ENCODE results near the gene MEPCE.

Gene MEPCE

GRCh38 chr7:100435401-100436304 lies 6.0 kb downstream of the MEPCE start (continued):
- TF ChIP-seq ZNF843 (tag by site-specific recombination; IDR thresholded peaks at IDR 0.05) (no peak; the same call in 1 of the 2 replicates), ZNF513 (tag by site-specific recombination; IDR thresholded peaks at IDR 0.05) (no peak), ZNF501 (tag by site-specific recombination; IDR thresholded peaks at IDR 0.05) (peak; percentile 63), ZNF560 (tag by site-specific recombination; IDR thresholded peaks at IDR 0.05; ENCODE audit: borderline replicate concordance) (no peak), ZNF354C (tag by site-specific recombination; IDR thresholded peaks at IDR 0.05; ENCODE audit: borderline replicate concordance, low read depth) (no peak), ZNF23 (tag by site-specific recombination; IDR thresholded peaks at IDR 0.05; ENCODE audit: borderline replicate concordance) (no peak), HIC1 (tag by site-specific recombination; IDR thresholded peaks at IDR 0.05) (no peak), ZSCAN23 (tag by site-specific recombination; IDR thresholded peaks at IDR 0.05) (no peak), TCF7L2 (IDR thresholded peaks at IDR 0.05; ENCODE audit: borderline replicate concordance, low read depth, low read length) (0 out of 2 replicates have a peak, but pooled peaks have one; percentile 17), ZNF133 (tag by site-specific recombination; IDR thresholded peaks at IDR 0.05) (no peak), GLI2 (tag by site-specific recombination; IDR thresholded peaks at IDR 0.05; ENCODE audit: borderline replicate concordance, low read depth) (no peak), SP3 (tag by site-specific recombination; IDR thresholded peaks at IDR 0.05) (0 out of 2 replicates have a peak, but pooled peaks have one; percentile 14), MZF1 (tag by site-specific recombination; IDR thresholded peaks at IDR 0.05; ENCODE audit: borderline replicate concordance) (no peak), ZNF48 (tag by site-specific recombination; IDR thresholded peaks at IDR 0.05) (no peak), SALL2 (tag by site-specific recombination; IDR thresholded peaks at IDR 0.05; ENCODE audit: borderline replicate concordance) (no peak), ZEB2 (tag by site-specific recombination; IDR thresholded peaks at IDR 0.05) (peak; percentile 47; the same call in 1 of the 2 replicates), ZNF624 (tag by site-specific recombination; IDR thresholded peaks at IDR 0.05) (no peak), ZNF571 (tag by site-specific recombination; IDR thresholded peaks at IDR 0.05) (no peak), ZNF266 (tag by site-specific recombination; IDR thresholded peaks at IDR 0.05; ENCODE audit: low read depth) (no peak), ZNF600 (tag by site-specific recombination; IDR thresholded peaks at IDR 0.05) (peak; percentile 97; the same call in 1 of the 2 replicates), ZNF555 (tag by site-specific recombination; conservative IDR thresholded peaks at IDR 0.05) (no peak), ZBTB49 (tag by site-specific recombination; IDR thresholded peaks at IDR 0.05; ENCODE audit: low read depth) (no peak), ZNF155 (tag by site-specific recombination; IDR thresholded peaks at IDR 0.05) (no peak), OSR2 (tag by site-specific recombination; IDR thresholded peaks at IDR 0.05) (no peak), ZBTB1 (tag by site-specific recombination; IDR thresholded peaks at IDR 0.05) (peak; percentile 80; the same call in 1 of the 2 replicates), ZFP37 (tag by site-specific recombination; IDR thresholded peaks at IDR 0.05) (peak; percentile 90; the same call in 1 of the 2 replicates), GLIS1 (tag by site-specific recombination; IDR thresholded peaks at IDR 0.05) (no peak), GLI4 (tag by site-specific recombination; IDR thresholded peaks at IDR 0.05) (peak; percentile 92), SCRT2 (tag by site-specific recombination; IDR thresholded peaks at IDR 0.05) (peak; percentile 72)
- TF ChIP-seq, protein P1, sequence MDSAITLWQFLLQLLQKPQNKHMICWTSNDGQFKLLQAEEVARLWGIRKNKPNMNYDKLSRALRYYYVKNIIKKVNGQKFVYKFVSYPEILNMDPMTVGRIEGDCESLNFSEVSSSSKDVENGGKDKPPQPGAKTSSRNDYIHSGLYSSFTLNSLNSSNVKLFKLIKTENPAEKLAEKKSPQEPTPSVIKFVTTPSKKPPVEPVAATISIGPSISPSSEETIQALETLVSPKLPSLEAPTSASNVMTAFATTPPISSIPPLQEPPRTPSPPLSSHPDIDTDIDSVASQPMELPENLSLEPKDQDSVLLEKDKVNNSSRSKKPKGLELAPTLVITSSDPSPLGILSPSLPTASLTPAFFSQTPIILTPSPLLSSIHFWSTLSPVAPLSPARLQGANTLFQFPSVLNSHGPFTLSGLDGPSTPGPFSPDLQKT (IDR thresholded peaks at IDR 0.05; ENCODE audit: borderline replicate concordance, low read depth, low read length) = no peak
- TF ChIP-seq, protein P2, sequence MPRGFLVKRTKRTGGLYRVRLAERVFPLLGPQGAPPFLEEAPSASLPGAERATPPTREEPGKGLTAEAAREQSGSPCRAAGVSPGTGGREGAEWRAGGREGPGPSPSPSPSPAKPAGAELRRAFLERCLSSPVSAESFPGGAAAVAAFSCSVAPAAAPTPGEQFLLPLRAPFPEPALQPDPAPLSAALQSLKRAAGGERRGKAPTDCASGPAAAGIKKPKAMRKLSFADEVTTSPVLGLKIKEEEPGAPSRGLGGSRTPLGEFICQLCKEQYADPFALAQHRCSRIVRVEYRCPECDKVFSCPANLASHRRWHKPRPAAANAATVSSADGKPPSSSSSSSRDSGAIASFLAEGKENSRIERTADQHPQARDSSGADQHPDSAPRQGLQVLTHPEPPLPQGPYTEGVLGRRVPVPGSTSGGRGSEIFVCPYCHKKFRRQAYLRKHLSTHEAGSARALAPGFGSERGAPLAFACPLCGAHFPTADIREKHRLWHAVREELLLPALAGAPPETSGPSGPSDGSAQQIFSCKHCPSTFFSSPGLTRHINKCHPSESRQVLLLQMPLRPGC (tag by site-specific recombination; IDR thresholded peaks at IDR 0.05) = peak; percentile 16; the same call in 1 of the 2 replicates

All from HEK293 (cell line).